Uterus (tissue), 2 donors: ENCODE data around the gene C1orf198.

Experiments used
- CTCF ChIP-seq, 4 experiments: fragments of 200-600 bp in 2 of 4; fragments of 450-650 bp in 2 of 4; sonication (generic) in 2 of 4; IDR thresholded peaks; one replicate each; pipeline ENCODE4 v1.5.1; 2016 to 2019; ENCODE audit warnings: antibody characterized with exemption in 4 of 4, mild to moderate bottlenecking in 2 of 4, moderate library complexity in 1 of 4
- POLR2A ChIP-seq, 2 donors: fragments of 450-650 bp; IDR thresholded peaks; one replicate each; pipeline ENCODE4 v1.6.1; 2016; ENCODE audit warnings: antibody characterized with exemption in 2 of 2, mild to moderate bottlenecking in 1 of 2, moderate library complexity in 1 of 2

DNA sequence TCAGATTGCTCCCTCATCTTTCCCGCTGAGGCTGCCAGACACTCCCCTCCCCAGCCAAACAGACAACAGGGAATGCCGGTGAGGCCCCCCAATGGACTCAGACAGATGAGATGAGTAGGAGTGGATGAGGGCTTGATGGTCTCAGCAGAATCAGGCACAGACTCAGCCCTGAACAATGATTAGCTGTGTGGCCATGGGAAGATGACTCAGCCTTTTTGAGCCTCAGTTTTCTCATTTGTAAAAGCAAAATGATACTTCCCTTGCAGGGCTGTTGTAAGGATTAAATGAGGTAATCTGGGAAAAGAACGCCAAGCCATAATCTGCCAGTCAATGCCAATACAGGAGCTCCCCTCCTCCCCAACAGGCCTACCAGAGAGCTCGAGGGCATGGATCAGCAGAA lies 12.4 kb downstream of the C1orf198 start:
- TF ChIP-seq CTCF (IDR thresholded peaks at IDR 0.05) = no peak
- TF ChIP-seq POLR2A (IDR thresholded peaks at IDR 0.05) = no peak
